Epithelial cell of esophagus (primary cell): ENCODE results near the gene STATH.

Experiments used
- DNase-seq: peaks from one replicate; pipeline ENCODE4 v3.0.0; 2010; ENCODE audit warnings: low read depth
- H3K4me3 ChIP-seq: 2 replicates; pipeline ENCODE4 v1.5.1; 2011; ENCODE audit warnings: mild to moderate bottlenecking, low read length, control low read depth
- TF ChIP-seq, protein P1 (sequence below): IDR thresholded peaks from 2 replicates; pipeline ENCODE4 v1.5.1; 2011; ENCODE audit warnings: low read depth, mild to moderate bottlenecking, low read length, control low read depth, inconsistent platforms; ENCODE audit not compliant: insufficient read depth; ENCODE audit errors: missing control alignments

Gene STATH

DNA sequence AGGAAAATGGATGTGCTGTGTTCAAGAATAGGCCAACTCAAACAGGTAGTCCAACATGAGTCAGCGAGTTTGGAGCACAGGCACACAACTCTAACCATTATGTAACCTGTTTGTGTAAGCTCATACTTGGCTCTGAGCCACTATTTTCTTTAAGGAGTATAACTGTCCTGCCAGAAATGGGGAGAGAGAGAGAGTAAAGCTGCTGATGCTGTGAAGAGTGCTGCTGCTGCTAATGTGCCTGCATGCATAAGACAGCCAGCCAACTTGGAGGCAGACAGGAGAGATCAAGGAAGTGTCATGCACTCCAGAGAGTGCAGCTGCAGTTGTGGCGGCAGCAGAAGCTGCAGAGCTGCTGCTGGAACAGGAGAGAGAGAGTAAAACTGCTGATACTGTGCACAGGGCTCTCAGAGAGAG is 11.7 kb upstream of the STATH start:
- H3K4me3 ChIP-seq, result no peak overlapping the region
- TF ChIP-seq, protein P1, sequence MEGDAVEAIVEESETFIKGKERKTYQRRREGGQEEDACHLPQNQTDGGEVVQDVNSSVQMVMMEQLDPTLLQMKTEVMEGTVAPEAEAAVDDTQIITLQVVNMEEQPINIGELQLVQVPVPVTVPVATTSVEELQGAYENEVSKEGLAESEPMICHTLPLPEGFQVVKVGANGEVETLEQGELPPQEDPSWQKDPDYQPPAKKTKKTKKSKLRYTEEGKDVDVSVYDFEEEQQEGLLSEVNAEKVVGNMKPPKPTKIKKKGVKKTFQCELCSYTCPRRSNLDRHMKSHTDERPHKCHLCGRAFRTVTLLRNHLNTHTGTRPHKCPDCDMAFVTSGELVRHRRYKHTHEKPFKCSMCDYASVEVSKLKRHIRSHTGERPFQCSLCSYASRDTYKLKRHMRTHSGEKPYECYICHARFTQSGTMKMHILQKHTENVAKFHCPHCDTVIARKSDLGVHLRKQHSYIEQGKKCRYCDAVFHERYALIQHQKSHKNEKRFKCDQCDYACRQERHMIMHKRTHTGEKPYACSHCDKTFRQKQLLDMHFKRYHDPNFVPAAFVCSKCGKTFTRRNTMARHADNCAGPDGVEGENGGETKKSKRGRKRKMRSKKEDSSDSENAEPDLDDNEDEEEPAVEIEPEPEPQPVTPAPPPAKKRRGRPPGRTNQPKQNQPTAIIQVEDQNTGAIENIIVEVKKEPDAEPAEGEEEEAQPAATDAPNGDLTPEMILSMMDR, result no peak
- DNase-seq, result peak; percentile 91

DNA sequence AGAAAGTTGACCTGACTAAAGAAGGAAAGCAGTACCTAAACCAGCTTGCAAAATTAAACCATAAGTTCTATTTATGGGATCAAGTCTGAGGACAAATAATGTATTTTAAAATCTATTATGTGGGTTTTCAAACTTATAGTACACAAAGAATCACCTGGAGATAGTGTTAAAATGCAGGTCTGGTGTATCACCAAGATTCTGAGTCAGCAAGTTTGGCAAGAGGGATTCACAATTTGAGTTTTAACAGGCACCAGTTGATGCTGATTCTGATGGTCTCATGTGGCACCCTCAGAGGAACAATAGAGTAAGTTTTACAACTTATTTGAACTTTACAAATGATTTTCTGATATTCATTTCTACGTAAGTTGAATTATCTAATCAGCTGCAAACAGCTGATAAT is 9.1 kb upstream of the STATH start:
- no peak overlapping the region for H3K4me3 ChIP-seq
- no peak for DNase-seq
- TF ChIP-seq, protein P1, result no peak

DNA sequence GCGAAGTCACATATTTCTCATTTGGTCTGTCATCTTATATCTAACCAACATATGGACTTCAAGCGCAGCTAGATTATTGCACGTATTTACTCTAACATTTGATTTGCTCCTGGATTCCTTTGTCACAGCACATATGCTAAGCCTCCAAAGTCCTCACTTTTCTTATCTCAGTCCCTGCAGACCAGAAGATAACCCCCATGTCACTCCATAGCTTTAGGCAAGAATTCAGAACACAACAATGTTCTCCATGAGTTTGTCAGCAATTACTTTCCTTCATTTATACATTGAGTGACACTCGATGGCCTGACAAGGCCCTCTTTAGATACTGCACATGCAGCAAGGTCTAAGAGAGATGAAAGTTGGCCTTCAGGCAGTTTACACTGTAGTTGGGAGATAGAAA is 4.8 kb upstream of the STATH start:
- TF ChIP-seq, protein P1, result no peak

DNA sequence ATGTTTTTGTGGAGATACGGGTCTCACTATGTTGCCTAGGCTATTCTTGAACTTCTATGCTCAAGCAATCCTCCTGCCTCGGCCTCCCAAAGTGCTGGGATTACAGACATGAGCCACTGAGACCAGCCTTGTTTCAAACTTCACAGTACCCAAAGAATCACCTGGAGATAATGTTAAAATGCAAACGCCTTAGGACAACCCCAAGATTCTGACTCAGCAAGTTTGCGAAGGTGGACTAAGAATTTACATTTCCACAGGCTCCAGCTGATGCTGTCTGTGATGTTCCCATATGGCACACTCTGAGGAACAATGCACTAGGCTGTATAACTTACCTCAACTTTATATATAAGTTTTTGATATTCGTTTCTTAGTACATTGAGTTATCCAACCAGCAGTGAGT is 984 bp upstream of the STATH start:
- TF ChIP-seq, protein P1, result no peak
- DNase-seq, result no peak
- no peak overlapping the region for H3K4me3 ChIP-seq

More for the DNA sequence above, 4.8 kb upstream of the STATH start:
- H3K4me3 ChIP-seq, result no peak overlapping the region
- no peak for DNase-seq

DNA sequence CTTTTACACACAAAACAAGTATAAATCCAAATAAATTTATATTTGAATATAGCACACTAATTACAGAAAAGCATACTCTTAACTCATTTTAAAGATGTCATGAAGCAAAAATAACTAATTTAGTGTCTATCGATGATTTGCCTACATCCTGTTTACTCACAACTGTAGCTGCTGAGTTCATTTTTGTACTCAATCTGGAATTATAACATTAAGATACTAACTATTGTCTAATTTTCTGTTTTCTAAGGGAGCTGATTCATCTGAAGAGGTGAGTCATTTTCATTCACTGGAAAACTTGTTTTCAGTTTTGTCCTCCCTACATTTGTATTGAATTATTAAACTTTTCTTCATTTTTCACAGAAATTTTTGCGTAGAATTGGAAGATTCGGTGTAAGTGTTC is 3.7 kb downstream of the STATH start:
- DNase-seq, result peak; percentile 42
- TF ChIP-seq, protein P1, result no peak
- H3K4me3 ChIP-seq, result no peak overlapping the region

DNA sequence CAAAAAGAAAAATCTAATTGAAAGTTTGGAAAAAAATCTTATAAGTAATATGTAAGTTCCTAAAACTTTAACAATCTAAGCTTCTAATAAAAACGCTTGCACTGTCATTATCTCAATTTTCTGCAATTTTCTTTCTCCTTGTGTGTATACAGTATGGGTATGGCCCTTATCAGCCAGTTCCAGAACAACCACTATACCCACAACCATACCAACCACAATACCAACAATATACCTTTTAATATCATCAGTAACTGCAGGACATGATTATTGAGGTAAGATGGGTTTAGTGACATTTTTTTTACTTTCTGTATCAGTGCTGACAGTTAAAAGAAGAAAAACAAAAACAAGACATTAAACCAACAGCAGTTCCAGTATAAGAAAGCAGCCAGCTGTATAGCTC is 4.9 kb downstream of the STATH start:
- H3K4me3 ChIP-seq, result no peak overlapping the region
- TF ChIP-seq, protein P1, result no peak
- no peak for DNase-seq

DNA sequence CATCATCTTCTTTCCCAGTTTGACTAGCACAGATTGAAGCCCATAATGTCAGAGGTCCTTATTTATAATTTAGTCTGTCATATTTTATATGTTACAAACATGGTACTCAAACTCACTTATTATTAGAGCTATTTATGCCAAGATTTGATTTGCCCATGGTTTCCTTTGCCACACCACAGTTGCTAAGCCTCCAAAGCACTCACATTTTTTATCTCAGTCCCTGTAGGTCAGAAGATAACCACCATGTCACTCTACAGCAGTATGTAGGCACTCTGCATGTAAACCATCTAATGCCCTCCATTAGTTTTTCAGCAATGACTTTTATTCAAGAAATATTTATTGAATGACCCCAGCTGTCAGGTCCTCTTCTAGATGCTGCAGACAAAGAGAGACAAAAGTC is 6.7 kb downstream of the STATH start:
- TF ChIP-seq, protein P1, result no peak
- H3K4me3 ChIP-seq, result no peak overlapping the region
- DNase-seq, result no peak
